ENCODE data around the gene SPANXN5.
"Not testable (repeated sequence)": the region's sequence is repeated elsewhere in the genome, so short reads cannot be mapped to it uniquely, and the experiment has no call there.

- not testable (repeated sequence) for TF ChIP-seq POLR2A, CTCF (IDR thresholded peaks at IDR 0.05)
These were observed 46.4 kb upstream of the SPANXN5 start for GRCh38 chrX:52843619-52844018.

Data from heart left ventricle (tissue), 13 donors.